ENCODE data around the gene PROM1.
A peak's percentile ranks its signal among the peaks of the same experiment; 100 is the strongest.

DNA sequence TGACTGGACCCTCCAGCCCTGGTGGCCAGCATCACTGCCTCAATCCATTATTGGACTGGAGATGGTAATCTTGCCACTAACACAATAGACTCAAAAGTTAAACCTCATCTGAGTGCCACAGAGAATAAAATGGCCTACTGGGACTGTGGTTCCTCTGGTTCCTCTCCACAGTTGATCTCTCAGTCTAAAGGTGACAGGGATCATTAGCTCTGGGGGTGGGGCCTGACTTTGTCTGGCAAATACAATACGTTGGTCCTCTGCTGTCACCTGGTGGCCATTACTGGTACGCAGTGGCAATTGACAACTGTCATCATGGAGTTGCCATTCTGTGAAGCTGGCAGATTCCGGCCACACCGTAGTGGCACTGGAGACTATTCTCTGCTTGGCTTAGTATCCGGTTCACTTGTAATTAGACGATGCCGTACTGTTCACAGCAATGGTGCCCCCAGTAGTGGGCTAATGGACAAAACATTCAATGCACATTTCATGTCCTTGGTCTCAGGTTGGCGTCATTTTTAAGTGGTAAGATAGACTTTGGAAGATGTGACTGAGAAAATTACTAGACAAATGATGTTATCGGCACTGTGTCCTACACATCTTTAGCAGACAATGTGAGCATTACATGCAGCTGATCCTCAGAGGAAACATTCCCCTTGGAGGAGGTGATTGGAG, 127.5 kb downstream of the PROM1 start:
- TF ChIP-seq, protein P1, sequence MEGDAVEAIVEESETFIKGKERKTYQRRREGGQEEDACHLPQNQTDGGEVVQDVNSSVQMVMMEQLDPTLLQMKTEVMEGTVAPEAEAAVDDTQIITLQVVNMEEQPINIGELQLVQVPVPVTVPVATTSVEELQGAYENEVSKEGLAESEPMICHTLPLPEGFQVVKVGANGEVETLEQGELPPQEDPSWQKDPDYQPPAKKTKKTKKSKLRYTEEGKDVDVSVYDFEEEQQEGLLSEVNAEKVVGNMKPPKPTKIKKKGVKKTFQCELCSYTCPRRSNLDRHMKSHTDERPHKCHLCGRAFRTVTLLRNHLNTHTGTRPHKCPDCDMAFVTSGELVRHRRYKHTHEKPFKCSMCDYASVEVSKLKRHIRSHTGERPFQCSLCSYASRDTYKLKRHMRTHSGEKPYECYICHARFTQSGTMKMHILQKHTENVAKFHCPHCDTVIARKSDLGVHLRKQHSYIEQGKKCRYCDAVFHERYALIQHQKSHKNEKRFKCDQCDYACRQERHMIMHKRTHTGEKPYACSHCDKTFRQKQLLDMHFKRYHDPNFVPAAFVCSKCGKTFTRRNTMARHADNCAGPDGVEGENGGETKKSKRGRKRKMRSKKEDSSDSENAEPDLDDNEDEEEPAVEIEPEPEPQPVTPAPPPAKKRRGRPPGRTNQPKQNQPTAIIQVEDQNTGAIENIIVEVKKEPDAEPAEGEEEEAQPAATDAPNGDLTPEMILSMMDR (IDR thresholded peaks at IDR 0.05) = peak; percentile 73 to 94
- no peak for TF ChIP-seq POLR2AphosphoS5 (IDR thresholded peaks at IDR 0.05)
- TF ChIP-seq POLR2A (IDR thresholded peaks at IDR 0.05) = no peak
